Activated naive CD4-positive, alpha-beta T cell treated with anti-CD3 and anti-CD28 coated beads, Interleukin-2, amount 50 U/mL, for 16 hours (primary cell): ENCODE results near the gene FRMD6.
"Not testable (repeated sequence)": the region's sequence is repeated elsewhere in the genome, so short reads cannot be mapped to it uniquely, and the experiment has no call there.

Source experiments
- DNase-seq: peaks from one replicate; pipeline ENCODE4 v3.0.0-alpha.2; 2020

Gene FRMD6

GRCh38 chr14:51727526-51727925 is 75.8 kb downstream of the FRMD6 start:
- DNase-seq, result no peak

GRCh38 chr14:51730098-51730497 is 78.4 kb downstream of the FRMD6 start:
- no peak for DNase-seq

GRCh38 chr14:51730684-51731083 is 79.0 kb downstream of the FRMD6 start:
- DNase-seq, result no peak

GRCh38 chr14:51732494-51733112 is 80.9 kb downstream of the FRMD6 start:
- no peak for DNase-seq

- DNase-seq, result no peak
Observed at GRCh38 chr14:51733147-51733546, 81.4 kb downstream of the FRMD6 start.

GRCh38 chr14:51735851-51736250 is 84.1 kb downstream of the FRMD6 start:
- no peak for DNase-seq

- no peak for DNase-seq
Observed at GRCh38 chr14:51738754-51739153, 87.0 kb downstream of the FRMD6 start.

- DNase-seq, result no peak
Observed at GRCh38 chr14:51743588-51744000, 91.9 kb downstream of the FRMD6 start.

- DNase-seq, result no peak
Observed at GRCh38 chr14:51744372-51745130, 92.8 kb downstream of the FRMD6 start.

GRCh38 chr14:51746823-51747222 is 95.1 kb downstream of the FRMD6 start:
- not testable (repeated sequence) for DNase-seq

- DNase-seq, result no peak
Observed at GRCh38 chr14:51750542-51750941, 98.8 kb downstream of the FRMD6 start.

GRCh38 chr14:51751611-51752345 is 100.1 kb downstream of the FRMD6 start:
- DNase-seq, result peak; percentile 32

GRCh38 chr14:51757756-51758155 is 106.0 kb downstream of the FRMD6 start:
- DNase-seq, result not testable (repeated sequence)

- no peak for DNase-seq
Observed at GRCh38 chr14:51759950-51760349, 108.2 kb downstream of the FRMD6 start.

- DNase-seq, result not testable (repeated sequence)
Observed at GRCh38 chr14:51765726-51766125, 114.0 kb downstream of the FRMD6 start.

GRCh38 chr14:51766586-51766985 is 114.9 kb downstream of the FRMD6 start:
- DNase-seq, result not testable (repeated sequence)

- DNase-seq, result not testable (repeated sequence)
Observed at GRCh38 chr14:51769261-51769660, 117.6 kb downstream of the FRMD6 start.

- DNase-seq, result no peak
Observed at GRCh38 chr14:51774209-51774608, 122.5 kb downstream of the FRMD6 start.

GRCh38 chr14:51776102-51776894 is 124.6 kb downstream of the FRMD6 start:
- DNase-seq, result peak; percentile 21

GRCh38 chr14:51780006-51780692 is 128.4 kb downstream of the FRMD6 start:
- DNase-seq, result peak; percentile 70
